ENCODE data around the gene ZNF106. TPM values are rescaled to one million over a fixed set of nuclear protein-coding genes. Genes with fewer than 3 reads are reported as not detected.

Gene ZNF106
- total and polyA plus RNA-seq, 4 donors, result 7.5 to 25.4 (median 20.5) TPM

- no peak overlapping the region for H3K4me3 ChIP-seq (ENCODE audit: low read depth in 1 of 3, low read length in 3 of 3)
- no peaks in the 10 kb centered on the region for H3K9me3 ChIP-seq (ENCODE audit: control insufficient read depth in 4 of 4, low read length in 3 of 4)
- peaks cover 0 to 7% (median 0%) of the 10 kb centered on the region in 4 donors for H3K4me1 ChIP-seq (ENCODE audit: control insufficient read depth in 4 of 4, insufficient read depth in 4 of 4, low read length in 3 of 4)
- no peaks in the 10 kb centered on the region for H3K27me3 ChIP-seq (ENCODE audit: control insufficient read depth in 4 of 4, insufficient read depth in 4 of 4, low read length in 3 of 4)
- no peak overlapping the region for H3K9ac ChIP-seq (ENCODE audit: low read depth in 1 of 2, low read length in 2 of 2)
- peaks cover 0 to 14% (median 12%) of the 10 kb centered on the region in 4 donors for H3K36me3 ChIP-seq (ENCODE audit: control insufficient read depth in 4 of 4, insufficient read depth in 3 of 4, low read depth in 1 of 4, low read length in 3 of 4)
- 69% methylated on average over 4 of the region's 4 CpGs for WGBS
- DNase-seq (ENCODE audit: low spot score), result no peak
- peak overlapping the region; percentile 52 to 57 for H3K27ac ChIP-seq (ENCODE audit: low read depth in 1 of 2, low read length in 2 of 2)
- TF ChIP-seq CTCF (IDR thresholded peaks at IDR 0.05; ENCODE audit: low read depth, low read length, missing input control), result no peak
- TF ChIP-seq ATF3 (IDR thresholded peaks at IDR 0.05), result no peak
- TF ChIP-seq MAX (IDR thresholded peaks at IDR 0.05), result no peak
- no peak for TF ChIP-seq EGR1 (IDR thresholded peaks at IDR 0.05; ENCODE audit: low read depth in 2 of 2)
- TF ChIP-seq REST (IDR thresholded peaks at IDR 0.05), result no peak
- no peak for TF ChIP-seq GABPA (IDR thresholded peaks at IDR 0.05 in 1 of 2, conservative IDR thresholded peaks at IDR 0.05 in 1 of 2)
- no peak for TF ChIP-seq HNF4G (IDR thresholded peaks at IDR 0.05)
- no peak for TF ChIP-seq YY1 (IDR thresholded peaks at IDR 0.05)
- TF ChIP-seq JUND (IDR thresholded peaks at IDR 0.05), result no peak
- no peak for TF ChIP-seq HNF4A (conservative IDR thresholded peaks at IDR 0.05)
- TF ChIP-seq FOXA2 (IDR thresholded peaks at IDR 0.05), result no peak
- TF ChIP-seq FOXA1 (IDR thresholded peaks at IDR 0.05), result no peak
- TF ChIP-seq SP1 (IDR thresholded peaks at IDR 0.05), result no peak
- TF ChIP-seq RAD21 (IDR thresholded peaks at IDR 0.05), result no peak
- no peak for TF ChIP-seq TAF1 (conservative IDR thresholded peaks at IDR 0.05)
- no peak for TF ChIP-seq NR2F2 (IDR thresholded peaks at IDR 0.05)
- no peak for TF ChIP-seq ZBTB33 (IDR thresholded peaks at IDR 0.05)
- no peak for TF ChIP-seq RXRA (IDR thresholded peaks at IDR 0.05)
Measured at GRCh38 chr15:42511007-42511391, 20.1 kb upstream of the ZNF106 start.

Data from liver (tissue), 9 donors.